Tibial artery (tissue), 4 donors: Measurements from ENCODE around the gene SLC15A1.

Experiments used
- DNase-seq, 2 donors: peaks; one replicate each; pipeline ENCODE4 v3.0.0-alpha.2; 2019
- H3K27ac ChIP-seq, 2 donors: fragments of 200-600 bp; sonication (generic) in 1 of 2; 1 replicate in 1 of 2; 2 replicates in 1 of 2; pipeline ENCODE4 v1.5.1; 2018 to 2019; ENCODE audit warnings: mild to moderate bottlenecking in 1 of 2
- H3K27me3 ChIP-seq, 2 donors: fragments of 200-600 bp; sonication (generic) in 1 of 2; one replicate each; pipeline versions ENCODE4 v1.5.1 to v1.6.0; 2016 to 2019
- H3K36me3 ChIP-seq, 3 donors: fragments of 200-600 bp; sonication (generic) in 2 of 3; one replicate each; pipeline ENCODE4 v1.5.1; 2016 to 2019; ENCODE audit warnings: mild to moderate bottlenecking in 2 of 3
- H3K4me1 ChIP-seq, 4 donors: fragments of 200-600 bp; sonication (generic) in 2 of 4; 1 replicate in 3 of 4; 2 replicates in 1 of 4; pipeline ENCODE4 v1.5.1; 2016 to 2019
- H3K4me3 ChIP-seq, 2 donors: fragments of 200-600 bp; sonication (generic) in 1 of 2; 1 replicate in 1 of 2; 2 replicates in 1 of 2; pipeline ENCODE4 v1.5.1; 2018 to 2019; ENCODE audit warnings: mild to moderate bottlenecking in 2 of 2
- H3K9me3 ChIP-seq, 3 donors: fragments of 200-600 bp; sonication (generic) in 1 of 3; one replicate each; pipeline ENCODE4 v1.5.1; 2016 to 2019
- intact Hi-C: fragments of 100-400 bp; cut with DNase I; formaldehyde crosslinking; loops from one replicate; pipeline ENCODE4 v1.15.0; 2023; ENCODE audit warnings: low total_unique reads
- TF ChIP-seq, protein P1 (sequence below), 2 experiments: fragments of 200-600 bp in 1 of 2; fragments of 450-650 bp in 1 of 2; IDR thresholded peaks; one replicate each; pipeline ENCODE4 v1.5.1; 2017 to 2019; ENCODE audit warnings: antibody characterized with exemption in 2 of 2, mild to moderate bottlenecking in 1 of 2, moderate library complexity in 1 of 2

Gene SLC15A1

GRCh38 chr13:98740131-98740530 is 12.3 kb downstream of the SLC15A1 start:
- Histone ChIP-seq H3K4me3 (no peak overlapping the region), H3K4me1 (no peaks in the 10 kb centered on the region), H3K9me3 (peaks cover 0 to 10% (median 6%) of the 10 kb centered on the region in 3 donors), H3K36me3 (no peaks in the 10 kb centered on the region), H3K27me3 (no peaks in the 10 kb centered on the region), H3K27ac (no peak overlapping the region)
- TF ChIP-seq, protein P1, sequence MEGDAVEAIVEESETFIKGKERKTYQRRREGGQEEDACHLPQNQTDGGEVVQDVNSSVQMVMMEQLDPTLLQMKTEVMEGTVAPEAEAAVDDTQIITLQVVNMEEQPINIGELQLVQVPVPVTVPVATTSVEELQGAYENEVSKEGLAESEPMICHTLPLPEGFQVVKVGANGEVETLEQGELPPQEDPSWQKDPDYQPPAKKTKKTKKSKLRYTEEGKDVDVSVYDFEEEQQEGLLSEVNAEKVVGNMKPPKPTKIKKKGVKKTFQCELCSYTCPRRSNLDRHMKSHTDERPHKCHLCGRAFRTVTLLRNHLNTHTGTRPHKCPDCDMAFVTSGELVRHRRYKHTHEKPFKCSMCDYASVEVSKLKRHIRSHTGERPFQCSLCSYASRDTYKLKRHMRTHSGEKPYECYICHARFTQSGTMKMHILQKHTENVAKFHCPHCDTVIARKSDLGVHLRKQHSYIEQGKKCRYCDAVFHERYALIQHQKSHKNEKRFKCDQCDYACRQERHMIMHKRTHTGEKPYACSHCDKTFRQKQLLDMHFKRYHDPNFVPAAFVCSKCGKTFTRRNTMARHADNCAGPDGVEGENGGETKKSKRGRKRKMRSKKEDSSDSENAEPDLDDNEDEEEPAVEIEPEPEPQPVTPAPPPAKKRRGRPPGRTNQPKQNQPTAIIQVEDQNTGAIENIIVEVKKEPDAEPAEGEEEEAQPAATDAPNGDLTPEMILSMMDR (IDR thresholded peaks at IDR 0.05), result no peak
- no peak for DNase-seq
- intact Hi-C loops, result no loop called here

- intact Hi-C loops, result no loop called here
- Histone ChIP-seq H3K36me3 (no peaks in the 10 kb centered on the region), H3K27me3 (no peaks in the 10 kb centered on the region), H3K4me3 (no peak overlapping the region), H3K27ac (no peak overlapping the region), H3K4me1 (no peaks in the 10 kb centered on the region), H3K9me3 (peaks cover 0 to 10% (median 6%) of the 10 kb centered on the region in 3 donors)
- DNase-seq, result no peak
- TF ChIP-seq, protein P1 (IDR thresholded peaks at IDR 0.05), result no peak
These were observed 13.5 kb downstream of the SLC15A1 start for GRCh38 chr13:98738993-98739392.

DNA sequence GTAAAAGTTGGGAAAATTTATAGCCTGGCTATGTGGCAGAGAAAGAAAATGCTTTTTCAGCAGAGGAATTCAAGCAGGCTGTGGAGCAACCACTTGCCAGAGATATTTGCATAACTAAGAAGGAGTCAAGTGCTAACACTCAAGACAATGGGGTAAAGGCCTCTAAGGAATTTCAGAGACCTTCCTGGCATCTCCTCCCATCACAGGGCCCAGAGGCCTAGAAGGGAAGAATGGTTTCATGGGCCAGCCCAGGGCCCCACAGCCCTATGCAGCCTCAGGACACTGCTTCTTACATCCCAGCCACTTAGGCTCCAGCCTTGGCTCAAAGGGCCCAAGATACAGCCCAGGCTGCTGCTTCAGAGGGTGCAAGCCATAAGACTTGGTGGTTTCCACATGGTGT is 14.3 kb downstream of the SLC15A1 start:
- no peak for DNase-seq
- no peak overlapping the region for H3K4me3 ChIP-seq
- TF ChIP-seq, protein P1 (IDR thresholded peaks at IDR 0.05), result no peak
- no peaks in the 10 kb centered on the region for H3K4me1 ChIP-seq
- no peaks in the 10 kb centered on the region for H3K36me3 ChIP-seq
- intact Hi-C loops, result no loop called here
- H3K27ac ChIP-seq, result no peak overlapping the region
- peaks cover 0 to 10% (median 6%) of the 10 kb centered on the region in 3 donors for H3K9me3 ChIP-seq
- H3K27me3 ChIP-seq, result no peaks in the 10 kb centered on the region

DNA sequence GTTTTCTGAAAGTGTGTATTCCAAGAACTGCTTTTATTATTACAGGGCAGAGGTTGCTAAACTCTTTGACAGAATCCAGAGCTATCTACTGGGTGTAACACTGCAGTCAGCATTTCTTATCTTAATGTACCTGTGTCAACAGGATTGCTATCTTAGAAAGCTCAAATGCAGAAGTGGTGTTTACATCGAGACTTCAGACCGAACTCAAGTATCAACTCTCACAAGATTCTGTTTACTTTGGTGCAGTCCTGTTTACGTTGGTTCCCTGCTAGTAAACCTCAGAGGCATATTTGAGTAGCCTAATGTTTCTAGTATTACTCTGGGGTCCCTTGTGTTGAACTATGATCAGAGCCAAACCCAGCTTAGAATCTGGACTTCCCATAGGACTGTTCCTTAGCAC is 20.5 kb downstream of the SLC15A1 start:
- no peaks in the 10 kb centered on the region for H3K36me3 ChIP-seq
- H3K4me3 ChIP-seq, result no peak overlapping the region
- intact Hi-C loops, result no loop called here
- no peak for DNase-seq
- H3K27me3 ChIP-seq, result no peaks in the 10 kb centered on the region
- H3K9me3 ChIP-seq, result no peaks in the 10 kb centered on the region
- TF ChIP-seq, protein P1 (IDR thresholded peaks at IDR 0.05), result no peak
- H3K27ac ChIP-seq, result no peak overlapping the region
- H3K4me1 ChIP-seq, result no peaks in the 10 kb centered on the region

- Histone ChIP-seq H3K4me3 (no peak overlapping the region), H3K4me1 (no peaks in the 10 kb centered on the region), H3K27ac (no peak overlapping the region), H3K27me3 (no peaks in the 10 kb centered on the region), H3K36me3 (no peaks in the 10 kb centered on the region), H3K9me3 (no peaks in the 10 kb centered on the region)
- TF ChIP-seq, protein P1 (IDR thresholded peaks at IDR 0.05), result no peak
- intact Hi-C loops, result no loop called here
- no peak for DNase-seq
These were observed 21.4 kb downstream of the SLC15A1 start for GRCh38 chr13:98731038-98731437.

- no peak for DNase-seq
- no peaks in the 10 kb centered on the region for H3K9me3 ChIP-seq
- H3K4me3 ChIP-seq, result no peak overlapping the region
- intact Hi-C loops, result no loop called here
- H3K4me1 ChIP-seq, result no peaks in the 10 kb centered on the region
- H3K27ac ChIP-seq, result no peak overlapping the region
- TF ChIP-seq, protein P1 (IDR thresholded peaks at IDR 0.05), result no peak
- no peaks in the 10 kb centered on the region for H3K36me3 ChIP-seq
- H3K27me3 ChIP-seq, result no peaks in the 10 kb centered on the region
These were observed 22.0 kb downstream of the SLC15A1 start for GRCh38 chr13:98730441-98730840.
